Measurements from ENCODE around the gene PPCDC. TPM values are rescaled to one million over a fixed set of nuclear protein-coding genes. Genes with fewer than 3 reads are reported as not detected.

The PPCDC gene
- polyA plus RNA-seq, 1 of the 3 experiments (the other 2 are of a cell fraction), result 19.8 TPM

- TF ChIP-seq USF2 (IDR thresholded peaks at IDR 0.05; ENCODE audit: borderline replicate concordance, low read depth, low read length) (no peak), FOXM1 (IDR thresholded peaks at IDR 0.05; ENCODE audit: low read depth) (no peak), TCF12 (IDR thresholded peaks at IDR 0.05) (no peak), PBX3 (IDR thresholded peaks at IDR 0.05) (no peak), SMC3 (IDR thresholded peaks at IDR 0.05; ENCODE audit: low read depth, low read length) (no peak), TEAD4 (IDR thresholded peaks at IDR 0.05; ENCODE audit: borderline replicate concordance, insufficient read depth) (no peak)
These were observed 42.1 kb downstream of the PPCDC start (continued) for GRCh38 chr15:75065467-75065850.

- H3K9ac ChIP-seq, result no peak overlapping the region
- H3K79me2 ChIP-seq (ENCODE audit: insufficient read depth), result no peaks in the 10 kb centered on the region
- H3K4me1 ChIP-seq (ENCODE audit: control insufficient read depth in 1 of 2, insufficient read depth in 2 of 2, low read depth in 1 of 2, low read length in 1 of 2), result peaks cover 3 to 5% of the 10 kb centered on the region in 2 experiments; a peak in 2 of 4 replicates
- H3K27ac ChIP-seq (ENCODE audit: low read depth in 2 of 2, low read length in 1 of 2), result no peak overlapping the region
- CTCF ChIA-PET, result interaction anchor here (0.7 to 1.4 kb wide), 2 partner anchors 37 to 138 kb away, joined by 3 to 6 read pairs; no protein-coding TSS in a partner anchor
- TF ChIP-seq NFIC (IDR thresholded peaks at IDR 0.05; ENCODE audit: borderline replicate concordance) (no peak), MEF2A (IDR thresholded peaks at IDR 0.05; ENCODE audit: borderline replicate concordance, low read depth) (no peak), ZBTB33 (IDR thresholded peaks at IDR 0.05; ENCODE audit: borderline replicate concordance, low read depth) (no peak)
- H4K20me1 ChIP-seq (ENCODE audit: insufficient read depth), result no peaks in the 10 kb centered on the region
- no peak overlapping the region for H2AFZ ChIP-seq (ENCODE audit: low read depth)
- no peaks in the 10 kb centered on the region for H3K36me3 ChIP-seq (replicated peaks in 1 of 2; ENCODE audit: control insufficient read depth in 1 of 2, insufficient read depth in 2 of 2, low read length in 1 of 2)
- no peaks in the 10 kb centered on the region for H3K9me3 ChIP-seq
- no peak overlapping the region for H3K4me3 ChIP-seq (ENCODE audit: low read depth in 2 of 2, low read length in 1 of 2)
- H3F3A ChIP-seq (replicated peaks; ENCODE audit: insufficient read depth), result peaks cover 2% of the 10 kb centered on the region
- WGBS (ENCODE audit: low lambda C conversion rate), result 84% methylated on average over 6 of the region's 6 CpGs
- H3K4me2 ChIP-seq, result no peak overlapping the region
- no peaks in the 10 kb centered on the region for H3K9me2 ChIP-seq
- POLR2A ChIA-PET, result interaction anchor here (0.6 to 0.9 kb wide), 2 partner anchors 8 to 167 kb away, joined by 3 to 5 read pairs; no protein-coding TSS in a partner anchor
- no peaks in the 10 kb centered on the region for H3K27me3 ChIP-seq (ENCODE audit: insufficient read depth)
- DNase-seq, result no peak
These were observed 42.6 kb downstream of the PPCDC start for GRCh38 chr15:75065851-75066509.
